Ureter (tissue), 1 donor: ENCODE measurements around the gene MOGAT3. TPM values are rescaled to one million over a fixed set of nuclear protein-coding genes. Genes with fewer than 3 reads are reported as not detected.

ENCODE experiments used
- DNase-seq: peaks from one replicate; pipeline ENCODE4 v3.0.0-alpha.2; 2020; ENCODE audit warnings: low spot score
- total RNA-seq: library from RNA; stranded (reverse); gene quantifications from one replicate; pipeline ENCODE4 v1.2.4, GENCODE V29; 2023
- donor health status: DM: yes; HTN: yes; CAD: no.

Gene MOGAT3, protein sequence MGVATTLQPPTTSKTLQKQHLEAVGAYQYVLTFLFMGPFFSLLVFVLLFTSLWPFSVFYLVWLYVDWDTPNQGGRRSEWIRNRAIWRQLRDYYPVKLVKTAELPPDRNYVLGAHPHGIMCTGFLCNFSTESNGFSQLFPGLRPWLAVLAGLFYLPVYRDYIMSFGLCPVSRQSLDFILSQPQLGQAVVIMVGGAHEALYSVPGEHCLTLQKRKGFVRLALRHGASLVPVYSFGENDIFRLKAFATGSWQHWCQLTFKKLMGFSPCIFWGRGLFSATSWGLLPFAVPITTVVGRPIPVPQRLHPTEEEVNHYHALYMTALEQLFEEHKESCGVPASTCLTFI
- total RNA-seq, result not detected

DNA sequence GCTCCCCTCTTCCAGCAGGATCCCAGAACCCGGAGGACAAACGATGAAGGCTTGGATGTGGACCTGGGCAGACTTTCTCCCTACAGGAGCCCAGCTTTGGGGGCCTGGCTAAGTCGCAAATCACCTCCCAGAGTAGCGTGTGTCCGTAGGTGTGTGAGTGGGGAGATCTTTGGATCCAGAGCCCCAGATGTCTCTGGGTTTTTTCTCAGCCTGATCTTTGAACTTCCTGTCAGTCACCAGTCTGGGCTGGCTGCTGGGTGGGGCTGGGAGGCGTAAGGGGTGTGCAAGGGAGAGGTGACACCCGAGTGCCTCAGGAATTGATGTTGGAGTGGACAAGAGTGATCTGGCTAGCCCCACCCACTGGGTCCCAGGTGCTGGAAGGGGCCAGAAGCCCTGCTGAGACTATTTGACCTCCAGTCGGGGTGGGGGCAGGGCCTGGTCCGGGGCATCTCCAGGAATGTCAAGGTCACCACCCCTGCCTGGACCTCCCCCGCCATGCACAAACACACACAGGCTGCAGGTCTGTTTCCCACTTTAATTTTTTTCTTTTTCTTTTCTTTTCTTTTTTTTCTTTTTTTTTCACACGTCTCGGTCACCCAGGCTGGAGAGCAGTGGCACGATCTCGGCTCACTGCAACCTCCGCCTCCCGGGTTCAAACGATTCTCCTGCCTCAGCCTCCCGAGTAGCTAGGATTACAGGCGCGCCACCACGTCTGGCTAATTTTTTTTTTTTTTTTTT, at the start of gene MOGAT3:
MOGAT3 (minus strand) TSS at position 175 of the 738 bp plus-strand sequence. CDS start 182 bp downstream, outside the sequence.
- no peak for DNase-seq

DNA sequence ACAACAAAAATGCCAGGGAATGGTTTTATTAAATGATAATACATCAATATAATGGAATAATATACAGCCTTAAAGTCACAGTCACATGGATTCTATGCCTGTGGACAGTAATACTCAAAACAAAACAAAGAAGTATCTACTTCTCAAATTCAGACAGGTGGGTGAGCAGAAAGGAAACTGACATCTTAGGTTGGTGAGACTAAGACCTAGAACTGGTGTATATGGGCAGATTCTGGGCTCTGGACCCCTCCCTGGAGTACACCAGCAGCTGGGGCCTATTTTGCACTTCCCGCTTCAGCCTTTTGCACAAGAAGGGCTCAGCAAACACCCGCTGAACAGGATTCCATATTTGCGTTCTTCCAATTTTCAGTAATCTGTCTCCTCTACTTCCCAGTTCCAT, 49.5 kb upstream of the MOGAT3 start:
- DNase-seq, result no peak

DNA sequence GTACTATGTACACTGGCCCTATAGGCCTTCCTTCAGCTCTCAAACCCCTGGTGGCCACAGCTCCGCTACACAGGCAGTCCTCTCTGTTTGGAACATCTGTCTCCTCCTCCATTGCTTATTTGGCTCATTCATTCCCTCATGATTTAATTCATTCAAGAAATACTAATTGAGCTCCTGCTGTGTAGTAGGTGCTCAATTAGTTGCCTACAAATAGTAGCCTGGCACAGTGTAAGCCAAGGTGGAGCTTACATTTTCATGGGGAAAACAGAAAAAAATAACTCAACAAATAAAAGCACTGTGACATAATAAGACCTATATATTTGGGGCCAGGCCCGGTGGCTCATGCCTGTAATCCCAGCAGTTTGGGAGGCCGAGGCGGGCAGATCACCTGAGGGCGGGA, 47.4 kb upstream of the MOGAT3 start:
- no peak for DNase-seq

DNA sequence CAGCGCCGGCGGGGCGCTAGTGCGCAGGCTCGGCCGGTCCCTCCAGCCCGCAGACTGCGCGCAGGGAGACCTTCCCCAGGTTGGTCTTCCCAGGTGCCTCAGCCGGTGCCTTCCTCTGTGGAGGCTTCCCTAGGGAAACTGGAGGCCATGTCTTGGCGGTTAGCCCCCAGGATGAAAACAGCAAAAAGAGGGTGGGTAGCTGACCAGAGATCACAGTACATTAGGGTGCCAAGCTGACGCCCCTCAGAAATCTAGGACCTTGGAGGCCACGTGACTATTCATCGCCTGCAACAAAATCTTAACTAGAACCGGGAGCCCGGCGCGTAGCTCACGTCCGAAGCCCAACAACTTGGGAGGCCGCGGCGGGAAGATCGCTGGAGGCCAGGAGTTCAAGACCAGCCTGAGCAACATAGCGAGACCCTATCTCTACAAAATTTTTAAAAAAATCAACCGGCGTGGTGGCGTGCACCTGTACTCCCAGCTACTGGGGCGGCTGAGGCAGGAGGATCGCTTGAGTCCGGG, 44.4 kb upstream of the MOGAT3 start:
- no peak for DNase-seq

DNA sequence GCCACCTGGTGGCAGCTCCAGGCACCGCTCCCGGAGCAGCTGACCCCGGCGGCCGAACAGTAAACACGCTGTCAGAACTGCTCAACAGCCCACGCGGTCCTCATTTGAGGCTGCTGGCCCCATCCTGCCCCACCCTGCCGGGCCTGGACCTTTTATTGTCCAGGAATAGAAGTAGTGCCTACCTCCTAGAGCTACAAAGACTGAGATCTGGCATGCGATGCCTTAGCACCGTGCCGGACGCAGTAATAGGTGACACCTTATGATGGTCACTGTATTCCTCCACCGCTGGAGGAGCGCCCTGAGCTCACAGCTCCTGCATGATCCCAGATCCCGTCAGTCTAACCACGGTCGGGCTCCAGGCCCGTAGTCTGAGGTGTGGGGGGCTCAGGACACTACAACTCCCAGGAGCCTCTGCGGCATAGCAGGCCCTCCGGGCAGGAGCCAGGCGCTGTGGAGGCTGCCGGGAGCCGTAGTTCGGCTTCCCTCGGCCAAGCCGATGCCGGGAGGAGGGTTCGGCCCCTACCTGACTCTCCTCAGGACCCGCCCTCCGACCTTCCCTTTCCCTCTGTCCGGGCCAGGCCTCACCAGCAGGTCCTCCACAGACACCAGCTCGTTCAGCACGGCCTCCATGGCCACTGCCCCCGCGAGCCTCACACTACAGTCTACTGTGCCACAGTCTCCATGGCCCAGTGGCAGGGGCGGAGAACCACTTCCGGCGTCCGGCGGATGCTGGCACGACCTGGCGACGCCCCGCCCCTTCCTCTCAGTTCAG, 43.7 kb upstream of the MOGAT3 start, which contains the start of gene FIS1:
FIS1 (minus strand) TSS at position 707 of the 772 bp plus-strand sequence; CDS start at position 630, 77 bp downstream.
- peak; percentile 93 for DNase-seq

DNA sequence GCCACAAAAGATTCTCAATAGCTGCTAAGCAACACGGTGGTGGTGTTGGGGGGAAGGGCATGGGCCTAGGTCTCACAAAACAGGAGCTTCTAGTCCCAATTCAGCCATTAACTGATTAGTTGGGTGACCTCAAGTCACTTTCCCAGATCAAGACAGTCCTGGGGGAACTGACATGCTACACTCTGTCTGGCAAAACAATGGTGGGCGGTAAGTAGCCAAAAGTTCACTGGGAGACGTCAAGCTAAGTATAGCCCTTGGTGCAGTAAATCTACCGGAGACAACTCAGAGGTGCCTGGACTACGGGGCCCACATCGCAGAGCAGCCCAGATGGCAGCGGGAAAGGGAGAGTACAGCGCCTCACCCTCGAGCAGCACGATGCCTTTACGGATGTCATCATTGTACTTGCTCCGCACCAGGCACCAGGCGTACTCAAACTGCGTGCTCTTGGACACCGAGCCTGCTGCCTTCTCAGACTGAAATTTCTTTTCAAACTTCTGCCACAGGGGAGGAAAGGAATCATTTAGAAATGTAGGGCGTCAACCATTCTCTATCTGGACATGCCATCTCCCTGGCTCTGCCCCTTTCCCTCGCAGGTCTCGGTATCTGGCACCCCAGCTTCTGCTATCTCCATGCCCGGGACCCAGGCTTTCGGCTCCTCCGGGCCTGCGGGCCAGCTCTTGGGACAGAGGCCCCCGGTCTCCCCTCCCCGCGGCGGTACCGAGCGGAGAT, 43.0 kb upstream of the MOGAT3 start:
- no peak for DNase-seq

DNA sequence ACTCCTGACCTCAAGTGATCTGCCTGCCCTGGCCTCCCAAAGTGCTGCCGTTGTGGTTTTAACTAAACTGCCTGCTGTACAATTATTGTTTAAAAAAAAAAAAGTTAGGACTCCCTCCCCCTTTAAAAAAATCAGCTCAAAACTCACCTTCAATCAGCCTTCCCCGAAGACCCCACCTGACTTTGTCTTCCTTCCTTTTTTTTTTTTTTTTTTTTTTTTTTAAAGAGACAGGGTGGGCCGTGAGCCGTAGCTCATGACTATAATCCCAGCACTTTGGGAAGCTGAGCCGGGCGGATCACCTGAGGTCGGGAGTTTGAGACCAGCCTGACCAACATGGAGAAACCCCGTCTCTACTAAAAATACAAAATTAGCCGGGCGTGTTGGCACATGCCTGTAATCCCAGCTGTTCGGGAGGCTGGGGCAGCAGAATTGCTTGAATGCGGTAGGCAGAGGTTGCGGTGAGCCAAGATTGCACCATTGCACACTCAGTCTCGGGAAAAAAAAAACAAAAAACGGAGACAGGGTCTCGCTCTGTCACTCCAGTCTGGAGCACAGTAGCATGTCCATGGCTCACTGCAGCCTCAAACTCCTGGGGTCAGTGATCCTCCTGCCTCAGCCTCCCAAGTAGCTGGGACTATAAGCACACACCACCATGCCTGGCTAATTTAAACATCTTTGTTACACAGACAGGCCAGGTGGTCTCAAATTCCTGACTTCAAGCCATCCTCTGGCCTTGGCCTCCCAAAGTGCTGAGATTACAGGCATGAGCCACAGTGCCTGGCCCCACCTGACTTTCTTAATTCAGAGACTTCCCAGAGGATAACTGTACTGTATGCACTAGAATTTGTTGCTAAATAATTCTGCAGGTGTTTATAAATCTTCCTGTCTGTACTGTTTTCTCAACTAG, 40.9 kb upstream of the MOGAT3 start:
- no peak for DNase-seq

DNA sequence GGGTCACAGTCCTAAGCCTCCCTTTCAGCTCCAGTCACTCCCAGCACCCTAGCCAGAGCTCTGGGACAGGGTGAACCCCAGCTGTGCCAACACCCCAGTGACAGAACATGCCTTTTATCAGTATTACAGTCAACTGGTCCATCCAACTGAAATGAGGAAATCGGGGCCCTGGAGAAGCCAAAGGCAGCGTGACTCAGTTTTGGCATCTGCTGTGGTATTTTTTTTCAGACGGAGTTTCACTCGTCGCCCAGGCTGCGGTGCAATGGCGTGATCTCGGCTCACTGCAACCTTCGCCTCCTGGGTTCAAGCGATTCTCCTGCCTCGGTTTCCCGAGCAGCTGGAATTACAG, 40.2 kb upstream of the MOGAT3 start:
- DNase-seq, result no peak

DNA sequence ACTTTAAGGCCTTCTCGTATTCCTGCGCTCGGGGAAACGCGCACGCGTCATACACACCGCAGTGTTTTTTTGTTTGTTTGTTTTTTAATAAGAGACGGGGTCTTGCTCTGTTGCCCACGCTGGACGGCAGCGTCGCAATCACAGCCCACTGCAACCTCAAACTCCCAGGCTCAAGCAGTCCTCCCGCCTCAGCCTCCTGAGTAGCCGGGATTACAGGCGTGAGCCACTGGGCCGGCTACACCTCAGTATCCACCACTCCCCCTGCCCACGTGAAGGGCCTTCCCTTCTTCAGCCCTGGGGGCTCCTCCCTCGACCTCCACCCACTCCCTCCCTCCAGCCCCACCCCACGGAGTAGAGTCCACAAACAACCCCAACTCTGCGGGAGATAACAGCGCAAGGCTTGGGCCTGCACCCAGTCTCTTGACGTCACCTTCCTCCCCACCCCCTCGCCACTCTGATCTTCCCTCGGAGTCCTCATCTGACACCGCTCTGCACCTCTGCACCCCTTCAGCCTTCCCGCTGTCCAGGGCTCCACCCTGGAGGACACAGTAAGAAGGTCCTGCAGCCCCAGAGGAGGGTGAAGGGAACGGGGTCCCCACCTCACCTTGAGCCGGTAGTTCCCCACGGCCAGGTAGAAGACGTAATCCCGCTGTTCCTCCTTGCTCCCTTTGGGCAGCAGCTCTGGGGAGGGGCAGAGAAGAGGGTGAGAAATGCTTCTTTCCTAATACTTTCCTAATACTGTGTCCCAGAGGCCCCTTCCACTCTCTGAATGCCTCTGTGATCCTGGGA, 39.6 kb upstream of the MOGAT3 start:
- no peak for DNase-seq

DNA sequence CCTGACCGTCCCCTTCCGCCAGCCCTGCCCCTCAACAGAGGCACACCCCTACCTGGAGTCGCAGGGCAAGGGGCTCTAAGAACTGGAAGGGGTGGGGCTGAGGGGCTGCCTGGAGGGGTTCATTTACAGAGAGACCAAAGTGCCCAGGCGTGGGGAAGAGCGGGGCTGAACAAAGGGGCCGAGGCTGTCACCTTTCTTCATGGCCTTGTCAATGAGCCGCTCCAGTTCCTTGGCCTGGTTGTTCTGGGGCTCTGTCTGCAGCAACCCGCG, 39.0 kb upstream of the MOGAT3 start:
- DNase-seq, result no peak

DNA sequence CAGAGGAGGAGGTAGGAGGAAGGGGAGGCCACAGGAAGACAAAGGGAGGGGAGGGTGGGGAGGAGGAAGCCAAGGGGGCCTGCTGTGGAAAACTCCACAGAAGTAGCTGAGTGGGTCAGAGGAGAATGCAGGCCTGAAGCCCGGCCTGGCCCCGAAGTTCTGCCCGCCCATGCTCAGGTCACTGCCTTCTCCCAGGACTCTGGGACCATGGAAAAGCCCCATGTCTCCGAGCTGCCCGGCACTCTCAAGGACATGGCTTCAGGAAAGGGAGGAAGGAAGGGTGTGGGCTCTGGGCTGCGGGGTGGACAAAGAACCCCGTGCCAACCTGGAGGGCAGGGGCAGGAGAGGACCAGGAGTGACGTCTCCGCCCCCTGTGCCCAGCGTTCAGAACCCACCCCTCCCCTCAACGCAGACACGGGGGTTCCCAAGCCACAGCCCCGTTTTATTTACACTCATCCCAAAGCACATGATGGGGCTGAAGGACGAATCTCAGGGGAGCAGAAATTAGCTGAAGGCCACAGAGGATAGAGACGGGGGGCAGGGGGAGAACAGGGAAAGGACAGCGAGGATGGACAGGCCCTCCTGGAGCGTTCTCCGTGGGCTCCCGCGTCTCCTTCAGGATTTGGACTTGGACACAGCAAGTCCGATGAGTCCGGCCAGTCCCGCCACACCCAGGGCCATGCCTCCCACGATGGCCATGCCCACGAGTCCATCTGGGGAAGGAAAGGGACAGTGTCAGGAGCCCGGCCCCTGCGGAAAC, 38.5 kb upstream of the MOGAT3 start:
- DNase-seq, result no peak

DNA sequence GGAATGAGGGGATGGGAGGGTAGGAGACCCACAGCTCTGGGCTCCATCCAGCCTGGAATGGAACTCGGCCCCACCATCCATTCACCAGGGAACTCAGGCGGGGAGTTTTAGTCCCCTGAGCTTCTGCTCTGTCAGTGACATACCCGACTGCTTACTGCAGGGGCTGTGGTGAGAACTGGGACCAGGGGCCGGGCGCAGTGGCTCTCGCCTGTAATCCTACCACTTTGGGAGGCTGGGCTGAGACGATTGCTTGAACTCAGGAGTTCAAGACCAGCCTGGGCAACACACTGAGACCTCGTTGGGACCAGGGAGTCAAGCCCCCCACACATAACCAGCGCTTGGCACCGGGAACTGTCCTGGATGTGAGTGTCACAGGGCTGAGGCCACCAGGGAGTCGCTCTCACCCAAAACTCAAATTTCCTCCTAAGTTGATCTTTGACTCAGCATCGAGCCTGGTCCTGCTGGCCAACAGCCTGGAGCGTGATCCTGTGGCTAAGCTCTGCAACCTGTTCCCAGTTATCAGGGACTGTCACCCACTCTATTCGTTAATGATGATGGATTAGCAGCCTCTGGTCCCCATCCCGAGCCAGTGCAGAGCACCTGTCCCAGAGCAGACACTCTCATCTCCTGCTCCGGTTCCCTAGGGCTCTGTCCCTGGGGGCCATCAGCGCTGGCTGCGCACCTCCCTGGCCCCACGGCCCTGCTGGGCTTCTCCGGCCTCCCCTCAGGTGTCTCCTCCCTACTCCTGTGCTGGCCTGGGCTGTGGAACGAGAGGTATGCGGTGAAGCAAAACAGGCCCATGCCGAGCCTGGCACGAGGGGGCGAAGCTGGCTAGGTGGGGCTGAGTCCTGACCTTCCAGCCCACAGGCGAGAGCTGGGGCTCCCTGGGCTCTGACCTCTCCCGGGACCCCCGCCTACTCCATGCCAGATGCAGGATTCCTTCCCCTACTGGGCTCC, 37.7 kb upstream of the MOGAT3 start:
- no peak for DNase-seq

DNA sequence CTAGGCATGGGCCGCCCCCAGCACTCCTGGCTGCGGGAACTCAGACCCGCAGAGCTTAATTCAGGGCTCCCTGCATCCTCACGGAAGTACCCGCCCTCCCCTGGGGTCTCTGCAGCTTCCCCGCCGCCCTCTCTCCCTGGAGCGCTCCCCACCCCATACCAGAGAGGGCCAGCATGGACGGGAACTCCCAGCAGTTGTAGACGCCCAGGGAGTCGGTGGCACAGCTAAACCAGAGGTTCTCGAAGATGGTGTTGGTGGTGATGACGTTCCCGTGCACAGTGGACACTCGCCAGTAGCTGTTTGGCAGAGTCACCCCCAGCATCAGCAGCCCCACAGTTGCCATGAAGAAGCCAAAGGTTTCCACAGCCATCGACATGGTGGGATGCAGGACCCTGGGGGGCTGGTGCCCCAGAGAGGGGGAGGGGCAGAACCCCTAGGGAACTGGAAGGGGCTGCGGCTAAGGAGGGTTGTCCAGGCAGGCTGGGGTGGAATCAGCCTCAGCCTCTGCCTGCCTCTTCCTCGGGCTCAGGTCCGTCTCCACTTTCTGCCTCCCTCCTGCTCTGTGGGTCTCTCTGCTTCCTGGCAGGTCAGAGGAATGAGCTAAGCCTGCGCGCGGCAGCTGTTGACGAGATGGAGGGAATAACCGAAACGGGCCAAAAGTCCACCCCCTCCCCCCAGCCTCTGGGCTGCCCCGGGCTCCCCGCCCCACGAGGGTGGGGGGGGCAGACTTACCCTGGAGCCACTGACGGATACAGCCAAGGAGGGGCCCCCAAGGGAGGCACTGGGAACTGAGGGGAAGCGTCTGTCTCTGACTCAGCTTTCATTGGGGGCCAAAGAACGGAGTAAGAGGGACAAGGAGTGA, 36.6 kb upstream of the MOGAT3 start, which contains the start of gene CLDN15:
CLDN15 (minus strand) TSS at position 597 of the 862 bp plus-strand sequence; CDS start at position 376, 221 bp downstream.
- no peak for DNase-seq

DNA sequence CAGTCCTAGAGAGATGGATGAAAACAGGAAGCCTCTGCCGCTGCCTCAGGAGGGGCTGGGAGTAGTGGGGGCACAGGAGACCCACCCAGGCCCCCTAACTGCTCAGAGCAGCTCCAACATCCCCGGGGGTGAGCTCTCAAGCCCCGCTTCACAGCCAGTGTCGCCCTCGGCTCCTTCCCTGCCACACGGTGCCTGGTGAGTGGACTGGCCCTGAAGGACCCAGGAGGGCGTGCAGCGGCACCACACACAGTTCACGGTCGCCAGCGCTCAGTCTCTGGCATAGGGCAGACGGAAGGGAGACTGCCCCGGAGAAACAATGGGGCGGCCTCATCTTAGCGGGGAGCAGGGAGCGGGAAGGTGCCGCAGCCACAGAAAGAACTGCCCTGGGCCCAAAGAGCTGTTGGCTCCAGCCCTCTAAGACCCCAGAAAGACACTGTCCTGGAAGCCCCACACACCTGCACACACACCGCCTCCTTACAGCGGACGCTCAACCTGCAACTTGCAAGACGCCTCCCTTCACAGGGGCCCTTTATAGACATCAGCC, 35.5 kb upstream of the MOGAT3 start:
- DNase-seq, result no peak

DNA sequence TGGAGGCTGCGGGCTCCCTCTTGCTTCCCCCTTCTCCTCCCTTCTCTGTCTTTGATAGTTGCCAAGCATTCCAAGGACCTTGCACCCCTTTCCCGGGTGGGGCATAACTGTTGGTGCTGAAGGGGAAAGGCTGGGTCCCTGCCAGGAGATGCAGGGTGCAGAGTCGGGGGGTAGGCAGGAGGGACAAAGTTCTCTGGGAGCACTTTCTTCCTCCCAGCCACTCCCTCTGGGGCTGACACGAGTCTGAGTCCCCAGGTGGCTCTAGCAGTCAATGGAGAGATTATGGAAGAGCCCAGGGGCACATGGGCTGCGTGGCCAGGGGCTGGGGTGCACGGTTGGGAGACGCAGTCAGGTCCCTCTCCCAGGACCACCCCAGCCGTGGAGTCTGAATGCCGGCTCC, 34.7 kb upstream of the MOGAT3 start:
- DNase-seq, result no peak

DNA sequence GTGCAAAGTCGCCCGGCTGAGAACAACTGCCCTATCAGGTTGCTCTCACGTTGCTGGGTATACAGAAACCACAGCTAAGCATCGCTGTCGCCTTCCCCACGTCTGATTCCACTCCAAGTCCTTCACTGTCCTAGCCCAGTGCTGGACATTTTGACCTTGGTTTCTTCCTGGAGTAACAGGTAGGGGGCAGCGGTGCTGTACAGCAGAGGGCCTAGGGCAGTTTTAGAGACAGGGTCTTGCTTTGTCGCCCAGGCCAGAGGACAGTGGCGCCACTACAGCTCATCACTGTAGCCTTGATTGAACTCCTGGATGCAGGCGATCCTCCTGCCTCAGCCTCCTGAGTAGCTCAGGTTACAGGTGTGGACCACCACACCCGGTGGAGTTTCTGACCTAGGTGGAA, 34.2 kb upstream of the MOGAT3 start:
- no peak for DNase-seq

DNA sequence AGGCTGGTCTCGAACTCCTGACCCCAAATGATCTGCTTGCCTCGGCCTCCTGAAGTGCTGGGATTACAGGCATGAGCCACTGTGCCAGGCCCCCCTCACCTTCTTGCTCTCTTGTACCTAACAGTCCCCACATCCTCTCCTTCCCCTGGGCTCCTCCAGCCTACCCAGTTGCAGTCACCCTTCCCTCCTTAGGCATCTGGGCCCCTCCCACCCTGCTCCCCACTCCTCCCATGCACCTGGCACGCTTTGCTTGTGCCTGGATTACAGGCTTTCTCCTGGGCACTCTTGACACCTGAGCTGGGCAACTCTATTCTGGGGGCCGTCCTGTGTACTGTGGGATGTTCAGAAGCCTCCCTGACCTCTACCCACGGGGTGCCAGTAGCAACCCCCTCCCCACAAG, 33.8 kb upstream of the MOGAT3 start:
- DNase-seq, result no peak
